K562 (cell line): ENCODE measurements around the gene OPCML. TPM values are rescaled to one million over a fixed set of nuclear protein-coding genes. Genes with fewer than 3 reads are reported as not detected.

Experiments used
- HDAC3 ChIP-seq: fragments of 450-650 bp; IDR thresholded peaks from 2 replicates; pipeline ENCODE4 v1.6.1; 2018; ENCODE audit warnings: borderline replicate concordance, mild to moderate bottlenecking, moderate library complexity; ENCODE audit not compliant: partially characterized antibody
- MLX ChIP-seq, 2 experiments: fragments of 450-650 bp in 1 of 2; sonication (generic) in 1 of 2; formaldehyde crosslinking; conservative IDR thresholded peaks; 2 replicates each; pipeline versions ENCODE4 v1.4.0 to v1.8.1; 2020 to 2022; ENCODE audit warnings: mild to moderate bottlenecking in 1 of 2, missing genetic modification reagents in 1 of 2
- SAFB ChIP-seq: fragments of 200-400 bp; formaldehyde crosslinking; IDR thresholded peaks from 2 replicates; pipeline ENCODE4 v1.6.1; 2017; ENCODE audit warnings: low read depth, low read length, borderline replicate concordance
- ZBTB49 ChIP-seq: sonication (generic); formaldehyde crosslinking; IDR thresholded peaks from 2 replicates; pipeline ENCODE4 v1.8.0; 2022; ENCODE audit warnings: missing genetic modification reagents, mild to moderate bottlenecking, borderline replicate concordance
- ZNF384 ChIP-seq: IDR thresholded peaks from 2 replicates; pipeline ENCODE4 v1.6.1; 2012; ENCODE audit warnings: low read depth, low read length, improper control_type of control experiment
- ZNF695 ChIP-seq: fragments of 450-650 bp; formaldehyde crosslinking; IDR thresholded peaks from 2 replicates; pipeline ENCODE4 v1.4.0; 2020; ENCODE audit warnings: mild to moderate bottlenecking, moderate library complexity
- polyA plus RNA-seq, 8 experiments: library from polyadenylated mRNA; depleted of rRNA in 4 of 8; stranded (reverse) in 5 of 8; unstranded in 3 of 8; fragments of >200 nt; fragmentation: Nextera tagmentation in 2 of 8; fragmentation: Illumina TruSeq in 1 of 8; extraction: Ambion mirVana in 2 of 8; extraction: Trizol in 1 of 8; gene quantifications; 2 replicates each; pipeline versions ENCODE4 v1.2.1 to v1.2.3, GENCODE V29; 2011 to 2014; ENCODE audit warnings: inconsistent platforms in 1 of 8, missing spikeins in 1 of 8
- total RNA-seq, 7 experiments: library from RNA; depleted of rRNA in 6 of 7; stranded (reverse); fragments of >200 nt in 6 of 7; fragmentation: Illumina TruSeq in 2 of 7; extraction: Trizol in 2 of 7; gene quantifications; 2 replicates each; pipeline versions ENCODE4 v1.2.1 to v1.2.3, GENCODE V29; 2011 to 2021; ENCODE audit warnings: low replicate concordance in 1 of 7
- TF ChIP-seq, protein P1 (sequence below): sonication (generic); formaldehyde crosslinking; IDR thresholded peaks from 2 replicates; pipeline ENCODE4 v1.8.0; 2023; ENCODE audit warnings: mild to moderate bottlenecking, missing genetic modification reagents
- TF ChIP-seq, protein P2 (sequence below): IDR thresholded peaks from 3 replicates; pipeline ENCODE4 v1.6.1; 2011; ENCODE audit warnings: borderline replicate concordance, mild to moderate bottlenecking, moderate library complexity; ENCODE audit not compliant: insufficient read length; ENCODE audit errors: extremely low read depth

Gene OPCML
- total and polyA plus RNA-seq, 9 of the 15 experiments (the other 6 are each of a cell fraction or from before 2014, with no cell fraction given): not detected

- TF ChIP-seq, protein P1, sequence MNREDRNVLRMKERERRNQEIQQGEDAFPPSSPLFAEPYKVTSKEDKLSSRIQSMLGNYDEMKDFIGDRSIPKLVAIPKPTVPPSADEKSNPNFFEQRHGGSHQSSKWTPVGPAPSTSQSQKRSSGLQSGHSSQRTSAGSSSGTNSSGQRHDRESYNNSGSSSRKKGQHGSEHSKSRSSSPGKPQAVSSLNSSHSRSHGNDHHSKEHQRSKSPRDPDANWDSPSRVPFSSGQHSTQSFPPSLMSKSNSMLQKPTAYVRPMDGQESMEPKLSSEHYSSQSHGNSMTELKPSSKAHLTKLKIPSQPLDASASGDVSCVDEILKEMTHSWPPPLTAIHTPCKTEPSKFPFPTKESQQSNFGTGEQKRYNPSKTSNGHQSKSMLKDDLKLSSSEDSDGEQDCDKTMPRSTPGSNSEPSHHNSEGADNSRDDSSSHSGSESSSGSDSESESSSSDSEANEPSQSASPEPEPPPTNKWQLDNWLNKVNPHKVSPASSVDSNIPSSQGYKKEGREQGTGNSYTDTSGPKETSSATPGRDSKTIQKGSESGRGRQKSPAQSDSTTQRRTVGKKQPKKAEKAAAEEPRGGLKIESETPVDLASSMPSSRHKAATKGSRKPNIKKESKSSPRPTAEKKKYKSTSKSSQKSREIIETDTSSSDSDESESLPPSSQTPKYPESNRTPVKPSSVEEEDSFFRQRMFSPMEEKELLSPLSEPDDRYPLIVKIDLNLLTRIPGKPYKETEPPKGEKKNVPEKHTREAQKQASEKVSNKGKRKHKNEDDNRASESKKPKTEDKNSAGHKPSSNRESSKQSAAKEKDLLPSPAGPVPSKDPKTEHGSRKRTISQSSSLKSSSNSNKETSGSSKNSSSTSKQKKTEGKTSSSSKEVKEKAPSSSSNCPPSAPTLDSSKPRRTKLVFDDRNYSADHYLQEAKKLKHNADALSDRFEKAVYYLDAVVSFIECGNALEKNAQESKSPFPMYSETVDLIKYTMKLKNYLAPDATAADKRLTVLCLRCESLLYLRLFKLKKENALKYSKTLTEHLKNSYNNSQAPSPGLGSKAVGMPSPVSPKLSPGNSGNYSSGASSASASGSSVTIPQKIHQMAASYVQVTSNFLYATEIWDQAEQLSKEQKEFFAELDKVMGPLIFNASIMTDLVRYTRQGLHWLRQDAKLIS (CRISPR knock-in tag): no peak
- TF ChIP-seq SAFB (no peak), HDAC3 (no peak), ZNF695 (CRISPR knock-in tag) (no peak), ZNF384 (no peak), ZBTB49 (CRISPR knock-in tag) (no peak), MLX (CRISPR knock-in tag; conservative IDR thresholded peaks at IDR 0.05) (no peak)
- TF ChIP-seq, protein P2, sequence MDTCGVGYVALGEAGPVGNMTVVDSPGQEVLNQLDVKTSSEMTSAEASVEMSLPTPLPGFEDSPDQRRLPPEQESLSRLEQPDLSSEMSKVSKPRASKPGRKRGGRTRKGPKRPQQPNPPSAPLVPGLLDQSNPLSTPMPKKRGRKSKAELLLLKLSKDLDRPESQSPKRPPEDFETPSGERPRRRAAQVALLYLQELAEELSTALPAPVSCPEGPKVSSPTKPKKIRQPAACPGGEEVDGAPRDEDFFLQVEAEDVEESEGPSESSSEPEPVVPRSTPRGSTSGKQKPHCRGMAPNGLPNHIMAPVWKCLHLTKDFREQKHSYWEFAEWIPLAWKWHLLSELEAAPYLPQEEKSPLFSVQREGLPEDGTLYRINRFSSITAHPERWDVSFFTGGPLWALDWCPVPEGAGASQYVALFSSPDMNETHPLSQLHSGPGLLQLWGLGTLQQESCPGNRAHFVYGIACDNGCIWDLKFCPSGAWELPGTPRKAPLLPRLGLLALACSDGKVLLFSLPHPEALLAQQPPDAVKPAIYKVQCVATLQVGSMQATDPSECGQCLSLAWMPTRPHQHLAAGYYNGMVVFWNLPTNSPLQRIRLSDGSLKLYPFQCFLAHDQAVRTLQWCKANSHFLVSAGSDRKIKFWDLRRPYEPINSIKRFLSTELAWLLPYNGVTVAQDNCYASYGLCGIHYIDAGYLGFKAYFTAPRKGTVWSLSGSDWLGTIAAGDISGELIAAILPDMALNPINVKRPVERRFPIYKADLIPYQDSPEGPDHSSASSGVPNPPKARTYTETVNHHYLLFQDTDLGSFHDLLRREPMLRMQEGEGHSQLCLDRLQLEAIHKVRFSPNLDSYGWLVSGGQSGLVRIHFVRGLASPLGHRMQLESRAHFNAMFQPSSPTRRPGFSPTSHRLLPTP: no peak
Observed at GRCh38 chr11:133081020-133081419, 451.3 kb downstream of the OPCML start (continued).
